Activated T-cell treated with anti-CD3 and anti-CD28 coated beads for 24 hours (primary cell): ENCODE results near the gene PTPN2.

Experiments
- DNase-seq: peaks from one replicate; pipeline ENCODE4 v3.0.0-alpha.2; 2020; ENCODE audit warnings: low read depth

PTPN2 gene

DNA sequence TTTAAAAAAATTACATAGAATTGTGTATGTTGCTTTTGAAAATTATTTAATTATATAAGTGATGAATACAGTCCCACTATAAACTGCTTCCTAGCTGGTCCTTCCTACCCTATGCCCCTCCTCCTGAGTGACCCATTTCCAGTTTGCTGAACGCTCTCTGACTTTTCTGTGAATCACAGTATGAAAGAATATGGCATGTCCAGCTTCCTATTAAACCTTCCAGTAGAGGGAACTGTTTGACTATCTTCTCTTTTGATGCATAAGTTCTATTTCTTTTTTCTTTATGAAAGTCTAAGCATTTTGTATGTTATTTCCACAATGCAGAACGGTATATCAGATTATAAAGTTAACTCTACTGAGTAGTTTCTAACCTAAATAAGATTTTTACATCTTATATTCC lies 139.9 kb downstream of the PTPN2 start:
- no peak for DNase-seq

DNA sequence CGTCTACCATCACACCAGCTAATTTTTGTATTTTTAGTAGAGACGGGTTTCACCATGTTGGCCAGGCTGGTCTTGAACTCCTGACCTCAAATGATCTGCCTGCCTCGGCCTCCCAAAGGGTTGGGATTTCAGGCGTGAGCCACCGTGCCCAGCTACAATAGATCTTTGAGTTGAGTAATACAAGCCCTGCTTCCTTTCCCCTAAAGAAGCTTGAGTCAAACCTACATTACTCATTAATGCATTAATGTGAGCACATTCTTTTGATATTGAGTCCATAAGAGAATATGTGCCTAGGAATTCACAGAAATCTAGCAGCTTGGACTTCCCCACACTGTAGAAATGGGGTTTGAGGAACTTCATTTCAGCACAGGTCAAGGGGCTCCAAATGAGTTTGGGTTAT lies 141.6 kb downstream of the PTPN2 start:
- DNase-seq: no peak
